Stimulated activated CD8-positive, alpha-beta memory T cell treated with anti-CD3 and anti-CD28 coated beads, Interleukin-15, amount 100 ng/mL, for 4 hours (primary cell): ENCODE measurements around the gene SRI.
"Not testable (repeated sequence)": the region's sequence is repeated elsewhere in the genome, so short reads cannot be mapped to it uniquely, and the experiment has no call there.

Experiments used
- DNase-seq, 2 donors: peaks; one replicate each; pipeline ENCODE4 v3.0.0-alpha.2; 2020; ENCODE audit warnings: low read depth in 2 of 2

Gene SRI, protein sequence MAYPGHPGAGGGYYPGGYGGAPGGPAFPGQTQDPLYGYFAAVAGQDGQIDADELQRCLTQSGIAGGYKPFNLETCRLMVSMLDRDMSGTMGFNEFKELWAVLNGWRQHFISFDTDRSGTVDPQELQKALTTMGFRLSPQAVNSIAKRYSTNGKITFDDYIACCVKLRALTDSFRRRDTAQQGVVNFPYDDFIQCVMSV

DNA sequence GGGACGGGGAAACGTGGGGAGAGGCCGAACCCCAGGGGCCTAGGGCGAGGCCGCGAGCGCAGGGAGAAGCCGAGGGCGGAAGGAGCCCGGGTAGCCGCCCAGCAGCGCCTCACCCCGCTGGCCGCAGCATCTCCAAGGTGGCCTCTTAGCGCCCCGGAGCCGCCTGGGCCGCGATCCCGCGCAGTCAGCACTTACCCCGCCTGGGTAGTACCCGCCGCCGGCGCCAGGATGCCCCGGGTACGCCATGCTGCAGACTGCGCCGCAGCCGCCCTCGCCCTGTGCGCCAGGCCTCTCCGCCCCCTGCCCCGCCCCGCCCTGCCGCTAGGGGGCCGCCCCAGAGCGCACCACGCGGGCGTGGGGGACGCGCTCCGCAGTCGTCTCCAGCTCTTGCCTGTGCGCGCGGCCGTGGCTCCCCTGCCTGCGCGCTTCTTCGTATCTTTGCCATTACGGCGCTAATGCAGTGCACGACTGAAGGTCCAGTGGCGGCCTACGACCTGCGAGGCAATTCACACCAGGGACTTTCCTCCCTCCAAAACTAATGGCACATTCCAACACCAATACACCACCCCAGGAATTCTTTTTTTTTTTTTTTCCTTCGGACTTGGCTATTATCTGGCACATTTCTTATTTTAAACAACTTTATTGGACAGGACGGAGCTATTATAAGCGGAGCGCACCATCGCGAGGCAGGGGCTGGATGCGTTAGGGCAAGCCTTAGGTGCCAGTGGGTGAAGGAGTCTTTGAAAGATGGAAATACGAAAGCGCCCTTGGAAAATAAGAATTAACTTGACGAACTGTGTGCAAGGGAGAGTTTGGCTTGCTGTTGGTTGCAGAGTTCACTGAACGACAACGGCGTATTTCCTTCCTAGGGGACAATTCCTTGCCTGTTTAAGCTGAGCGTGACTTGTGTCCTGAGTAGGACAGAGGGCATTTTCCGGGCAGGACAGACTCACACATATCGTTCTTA lies at the start of gene SRI:
SRI (minus strand) TSS at position 258 of the 967 bp plus-strand sequence; CDS start at position 246, 12 bp downstream.
- DNase-seq = peak; percentile 74 to 81

- no peak for DNase-seq
Measured at GRCh38 chr7:88269586-88269985, 49.7 kb upstream of the SRI start.

- no peak for DNase-seq
Measured at GRCh38 chr7:88268858-88269257, 49.0 kb upstream of the SRI start.

GRCh38 chr7:88268051-88268450 lies 48.2 kb upstream of the SRI start:
- no peak for DNase-seq

DNA sequence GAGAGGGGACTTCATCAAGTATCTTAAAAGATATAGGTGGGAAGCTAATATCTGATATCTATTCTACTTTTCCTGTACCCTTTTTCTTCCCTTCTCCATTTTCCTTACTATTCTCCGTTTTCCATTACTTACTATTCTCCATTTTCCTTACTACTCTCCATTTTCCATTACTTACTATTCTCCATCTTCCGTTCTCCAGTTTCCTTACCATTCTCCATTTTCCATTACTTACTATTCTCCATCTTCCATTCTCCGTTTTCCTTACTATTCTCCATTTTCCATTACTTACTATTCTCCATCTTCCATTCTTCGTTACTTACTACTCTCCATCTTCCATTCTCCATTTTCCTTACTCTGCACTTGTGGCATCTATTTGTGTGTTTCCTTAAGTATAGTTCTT lies 47.6 kb upstream of the SRI start:
- DNase-seq = no peak

GRCh38 chr7:88264987-88265386 lies 45.1 kb upstream of the SRI start:
- DNase-seq = not testable (repeated sequence)

GRCh38 chr7:88262562-88262961 lies 42.7 kb upstream of the SRI start:
- DNase-seq = no peak

- no peak for DNase-seq
Measured at GRCh38 chr7:88260719-88261118, 40.9 kb upstream of the SRI start.

DNA sequence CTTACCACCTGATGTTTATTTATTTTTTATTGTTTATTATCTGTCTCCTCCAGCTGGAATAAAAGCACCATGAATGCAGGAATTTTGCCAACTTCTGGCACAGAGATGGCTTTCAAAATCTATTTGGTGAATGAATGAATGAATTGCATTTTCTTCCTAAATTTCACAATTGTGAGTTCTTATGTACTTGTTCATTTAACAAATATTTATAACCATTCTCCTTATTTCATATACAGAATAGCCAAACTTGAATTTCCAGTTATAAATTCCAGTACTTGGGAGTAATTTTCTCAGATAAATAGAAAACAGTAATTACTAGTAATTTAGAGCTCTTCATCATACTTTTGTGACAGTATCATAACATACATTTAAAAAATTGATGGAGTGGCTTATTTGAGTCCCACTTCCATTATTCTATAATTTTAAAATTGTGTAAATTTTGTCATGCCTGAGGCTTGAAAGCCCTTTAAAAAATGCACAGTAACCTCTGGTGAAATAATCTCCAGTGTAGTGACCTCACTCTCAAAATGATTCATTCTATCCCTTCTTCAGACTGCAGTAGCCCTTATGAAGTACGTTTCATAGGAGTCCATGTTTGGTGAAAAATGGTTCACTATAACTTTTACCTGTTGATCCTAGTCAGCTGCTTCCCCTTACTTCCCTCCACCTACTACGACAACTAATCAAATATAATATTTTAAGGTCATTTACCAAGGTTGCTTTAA lies 40.0 kb upstream of the SRI start:
- no peak for DNase-seq

GRCh38 chr7:88258296-88258695 lies 38.5 kb upstream of the SRI start:
- not testable (repeated sequence) for DNase-seq

DNA sequence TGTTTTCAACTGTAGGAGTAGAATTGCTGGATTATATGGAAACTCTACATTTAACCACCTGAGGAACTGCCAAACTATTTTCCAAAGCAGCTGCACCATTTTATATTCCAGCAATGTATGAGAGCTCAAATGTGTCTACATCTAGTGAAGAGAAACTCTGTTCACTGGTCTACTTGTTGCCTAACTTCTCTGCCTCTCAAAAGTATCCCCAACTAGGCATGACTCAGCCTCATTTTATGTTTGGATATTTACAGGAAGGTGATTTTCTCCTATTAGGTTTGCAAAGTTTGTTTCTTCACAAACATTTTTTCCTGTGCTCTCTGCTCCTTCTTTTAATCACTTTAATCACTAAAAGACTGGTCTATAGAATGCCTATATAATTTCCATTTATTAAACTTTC lies 37.1 kb upstream of the SRI start:
- no peak for DNase-seq

- no peak for DNase-seq
Measured at GRCh38 chr7:88254721-88255424, 35.0 kb upstream of the SRI start.

DNA sequence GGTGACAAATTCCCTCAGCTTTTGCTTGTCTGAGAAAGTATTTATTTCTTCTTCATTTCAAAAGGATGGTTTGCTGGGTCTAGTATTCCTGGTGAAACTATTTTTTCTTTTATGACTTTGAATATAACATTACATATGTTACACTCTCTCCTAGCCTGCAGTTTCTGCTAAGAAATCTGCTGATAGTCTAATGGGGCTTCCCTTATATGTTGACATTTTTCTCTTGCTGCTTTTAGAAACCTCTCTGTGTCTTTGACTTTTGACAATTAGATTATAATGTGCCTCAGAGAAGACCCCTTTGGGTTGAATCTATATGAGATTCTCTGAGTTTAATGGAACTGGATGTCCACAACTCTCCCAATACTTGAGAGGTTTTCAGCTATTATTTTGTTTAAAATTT lies 33.8 kb upstream of the SRI start:
- DNase-seq = no peak

- no peak for DNase-seq
Measured at GRCh38 chr7:88244258-88244657, 24.4 kb upstream of the SRI start.

DNA sequence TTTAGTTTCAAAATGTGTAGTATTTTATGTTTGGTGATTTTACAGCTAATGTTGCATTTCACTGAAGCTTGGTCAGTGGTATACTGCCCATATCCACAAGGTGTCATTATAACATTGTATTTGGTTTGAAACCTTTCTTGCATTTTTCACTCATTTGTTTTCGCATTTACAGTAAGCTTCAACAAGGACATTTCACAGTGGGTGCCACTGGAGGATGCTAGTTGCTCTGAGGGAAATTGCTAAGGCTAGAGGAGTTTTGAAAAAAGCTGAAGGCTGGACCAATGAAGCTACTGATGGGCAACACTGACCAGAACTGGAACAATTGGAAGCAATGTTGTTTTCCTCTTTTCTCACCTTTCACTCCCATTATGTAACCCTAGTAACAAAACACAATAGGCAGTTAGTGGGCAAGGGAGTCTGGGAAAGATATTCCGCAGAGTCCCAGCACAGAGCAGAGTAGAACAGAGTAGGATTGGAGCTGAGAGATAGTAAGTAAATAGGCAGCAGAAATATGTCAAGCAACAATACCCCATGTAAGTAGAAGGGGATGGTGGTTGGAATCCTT lies 23.6 kb upstream of the SRI start:
- no peak for DNase-seq

- DNase-seq = no peak
Measured at GRCh38 chr7:88239852-88240251, 20.0 kb upstream of the SRI start.

DNA sequence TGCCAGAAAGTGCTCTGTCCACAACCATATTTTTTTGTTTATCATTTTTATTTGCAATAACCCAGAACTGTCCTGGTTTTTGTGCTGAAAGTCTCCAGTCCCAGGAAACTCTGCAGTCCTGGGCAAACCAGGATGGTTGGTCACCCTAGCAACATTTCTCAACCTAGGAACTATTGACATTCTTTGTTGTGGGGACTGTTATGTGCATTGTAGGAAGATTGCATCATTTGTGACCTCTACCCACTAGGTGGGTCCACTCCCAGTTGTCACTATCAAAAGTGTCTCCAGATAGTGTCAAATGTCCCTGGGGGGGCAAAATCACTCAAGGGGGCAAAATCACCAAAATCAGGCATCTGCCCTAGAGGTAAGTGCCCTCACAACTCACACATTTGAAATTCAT lies 14.0 kb upstream of the SRI start:
- DNase-seq = no peak

- DNase-seq = no peak
Measured at GRCh38 chr7:88230646-88231045, 10.8 kb upstream of the SRI start.

DNA sequence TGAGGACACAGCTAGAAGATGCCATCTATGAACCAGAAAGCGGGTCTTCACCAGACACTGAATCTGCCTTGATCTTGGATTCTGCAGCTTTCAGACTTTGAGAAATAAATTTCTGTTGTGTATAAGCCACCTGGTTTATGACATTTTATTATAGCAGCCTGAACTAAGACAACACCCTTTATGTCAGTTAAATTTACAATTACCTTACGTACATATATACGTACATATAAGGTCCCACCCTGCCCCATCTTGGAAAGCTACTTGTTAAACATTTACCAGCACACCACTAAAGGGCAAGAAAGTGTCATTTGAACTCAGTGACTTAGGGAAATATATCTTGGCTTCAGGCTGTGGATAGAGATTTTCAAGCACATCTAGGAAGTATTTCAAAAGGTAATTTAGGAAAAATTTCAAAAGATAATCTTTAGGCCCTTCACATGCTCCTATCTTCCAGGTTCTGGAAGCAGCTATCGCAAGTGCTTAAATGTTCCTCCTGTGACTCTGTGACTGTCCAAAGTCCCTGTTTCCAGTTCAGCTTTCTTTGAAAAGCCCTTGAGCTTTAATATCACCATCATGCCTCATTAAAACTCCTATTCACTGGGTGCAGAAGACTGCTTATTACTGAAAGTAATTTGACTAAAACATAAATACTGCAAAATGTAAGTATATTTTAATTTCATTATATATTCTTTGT lies 9.6 kb upstream of the SRI start:
- no peak for DNase-seq

- no peak for DNase-seq
Measured at GRCh38 chr7:88226886-88227516, 7.2 kb upstream of the SRI start.
